ENCODE data around the gene CHD1. TPM values are rescaled to one million over a fixed set of nuclear protein-coding genes. Genes with fewer than 3 reads are reported as not detected.

Gene CHD1
- total and polyA plus RNA-seq, 2 donors (not counting 3 experiments of a cell fraction or from before 2014, with no cell fraction given): 16.2 to 48.9 TPM

- intact Hi-C loops (cut with micrococcal nuclease): no loop called here
- no peak for DNase-seq (ENCODE audit: low read depth, low spot score)
- TF ChIP-seq EZH2 (IDR thresholded peaks at IDR 0.05; ENCODE audit: borderline replicate concordance, low read depth, low read length, severe bottlenecking) (no peak), FOS (IDR thresholded peaks at IDR 0.05; ENCODE audit: borderline replicate concordance, insufficient read depth, low read length) (no peak), JUN (IDR thresholded peaks at IDR 0.05; ENCODE audit: borderline replicate concordance, insufficient read depth, insufficient read length, low read depth) (no peak), MYC (IDR thresholded peaks at IDR 0.05; ENCODE audit: low read depth, low read length) (no peak), POLR2AphosphoS5 (IDR thresholded peaks at IDR 0.05; ENCODE audit: insufficient read depth, low read depth, low read length) (no peak), MAX (IDR thresholded peaks at IDR 0.05; ENCODE audit: insufficient read depth, insufficient read length) (no peak), GATA2 (IDR thresholded peaks at IDR 0.05; ENCODE audit: insufficient read depth, insufficient read length, low read depth, low read length) (no peak), POLR2A (IDR thresholded peaks at IDR 0.05; ENCODE audit: low read depth, low read length) (no peak)
- TF ChIP-seq, protein P1, sequence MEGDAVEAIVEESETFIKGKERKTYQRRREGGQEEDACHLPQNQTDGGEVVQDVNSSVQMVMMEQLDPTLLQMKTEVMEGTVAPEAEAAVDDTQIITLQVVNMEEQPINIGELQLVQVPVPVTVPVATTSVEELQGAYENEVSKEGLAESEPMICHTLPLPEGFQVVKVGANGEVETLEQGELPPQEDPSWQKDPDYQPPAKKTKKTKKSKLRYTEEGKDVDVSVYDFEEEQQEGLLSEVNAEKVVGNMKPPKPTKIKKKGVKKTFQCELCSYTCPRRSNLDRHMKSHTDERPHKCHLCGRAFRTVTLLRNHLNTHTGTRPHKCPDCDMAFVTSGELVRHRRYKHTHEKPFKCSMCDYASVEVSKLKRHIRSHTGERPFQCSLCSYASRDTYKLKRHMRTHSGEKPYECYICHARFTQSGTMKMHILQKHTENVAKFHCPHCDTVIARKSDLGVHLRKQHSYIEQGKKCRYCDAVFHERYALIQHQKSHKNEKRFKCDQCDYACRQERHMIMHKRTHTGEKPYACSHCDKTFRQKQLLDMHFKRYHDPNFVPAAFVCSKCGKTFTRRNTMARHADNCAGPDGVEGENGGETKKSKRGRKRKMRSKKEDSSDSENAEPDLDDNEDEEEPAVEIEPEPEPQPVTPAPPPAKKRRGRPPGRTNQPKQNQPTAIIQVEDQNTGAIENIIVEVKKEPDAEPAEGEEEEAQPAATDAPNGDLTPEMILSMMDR (IDR thresholded peaks at IDR 0.05; ENCODE audit: extremely low read depth in 1 of 2, insufficient read depth in 1 of 2, low read depth in 1 of 2, low read length in 2 of 2): no peak
- Histone ChIP-seq H3K4me2 (ENCODE audit: insufficient read depth, low read length) (no peak overlapping the region), H3K9me1 (replicated peaks; ENCODE audit: control insufficient read depth, extremely low read depth, insufficient read depth, low read length) (peaks cover 3% of the 10 kb centered on the region), H3K9ac (replicated peaks; ENCODE audit: extremely low read depth, insufficient read depth, low read length) (no peak overlapping the region), H3K79me2 (ENCODE audit: control insufficient read depth, insufficient read depth, low read length) (peaks cover 92% of the 10 kb centered on the region), H3K4me3 (replicated peaks in 1 of 3; ENCODE audit: insufficient read depth in 1 of 3, low read depth in 1 of 3, low read length in 3 of 3) (no peak overlapping the region), H2AFZ (ENCODE audit: low read depth, low read length) (no peak overlapping the region), H3K27ac (ENCODE audit: insufficient read depth, low read depth, low read length) (no peak overlapping the region), H3K36me3 (ENCODE audit: control insufficient read depth in 2 of 2, extremely low read depth in 1 of 2, insufficient read depth in 2 of 2, low read length in 2 of 2) (no peaks in the 10 kb centered on the region), H3K4me1 (ENCODE audit: control insufficient read depth, extremely low read depth, insufficient read depth, low read length) (peaks cover 3% of the 10 kb centered on the region), H3K9me3 (replicated peaks; ENCODE audit: control insufficient read depth, insufficient read depth, low read length) (no peaks in the 10 kb centered on the region), H4K20me1 (replicated peaks; ENCODE audit: control insufficient read depth, extremely low read depth, insufficient read depth, low read length) (peaks cover 8% of the 10 kb centered on the region), H3K27me3 (ENCODE audit: control insufficient read depth in 2 of 2, insufficient read depth in 2 of 2, low read length in 2 of 2) (no peaks in the 10 kb centered on the region)
- BruUV-seq (replicated peaks): no TSS peak
- dilution Hi-C loops (cut with MboI; ENCODE audit: extremely low pct_ligation_motif_present, low sequenced_read_pairs): no loop called here
- CTCF ChIA-PET: interaction anchor here (1.1 to 1.7 kb wide), 5 partner anchors 9 to 147 kb away, joined by 3 to 9 read pairs (median 5); no protein-coding TSS in a partner anchor
- POLR2A ChIA-PET: no interaction called here
- FAIRE-seq: no peak
These were observed 14.9 kb downstream of the CHD1 start for GRCh38 chr5:98913911-98914310.

All from endothelial cell of umbilical vein (primary cell).